ENCODE data around the gene MYZAP.

Gene MYZAP

GRCh38 chr15:57591822-57592367 is at the start of gene MYZAP:
Gene MYZAP (plus strand): TSS chr15:57591904. CDS start chr15:57592035, 131 bp downstream.
- no peak for DNase-seq

- no peak for DNase-seq
Measured at GRCh38 chr15:57542505-57542817, 49.2 kb upstream of the MYZAP start.

- no peak for DNase-seq
Measured at GRCh38 chr15:57544848-57545480, 46.7 kb upstream of the MYZAP start.

GRCh38 chr15:57545995-57546394 is 45.7 kb upstream of the MYZAP start:
- no peak for DNase-seq

- no peak for DNase-seq
Measured at GRCh38 chr15:57547243-57547755, 44.4 kb upstream of the MYZAP start.

GRCh38 chr15:57548351-57548750 is 43.4 kb upstream of the MYZAP start:
- DNase-seq: no peak

GRCh38 chr15:57548835-57549234 is 42.9 kb upstream of the MYZAP start:
- no peak for DNase-seq

GRCh38 chr15:57549935-57550334 is 41.8 kb upstream of the MYZAP start:
- DNase-seq: no peak

GRCh38 chr15:57550640-57551039 is 41.1 kb upstream of the MYZAP start:
- no peak for DNase-seq

GRCh38 chr15:57551715-57552677 is 39.7 kb upstream of the MYZAP start:
- no peak for DNase-seq

GRCh38 chr15:57552678-57553334 is 38.9 kb upstream of the MYZAP start:
- DNase-seq: no peak

- no peak for DNase-seq
Measured at GRCh38 chr15:57553526-57553925, 38.2 kb upstream of the MYZAP start.

GRCh38 chr15:57554063-57554811 is 37.5 kb upstream of the MYZAP start:
- DNase-seq: no peak

- DNase-seq: no peak
Measured at GRCh38 chr15:57554812-57555179, 36.9 kb upstream of the MYZAP start.

- no peak for DNase-seq
Measured at GRCh38 chr15:57555270-57555669, 36.4 kb upstream of the MYZAP start.

- no peak for DNase-seq
Measured at GRCh38 chr15:57556040-57556439, 35.7 kb upstream of the MYZAP start.

GRCh38 chr15:57557267-57557666 is 34.4 kb upstream of the MYZAP start:
- DNase-seq: no peak

- no peak for DNase-seq
Measured at GRCh38 chr15:57557810-57558209, 33.9 kb upstream of the MYZAP start.

- no peak for DNase-seq
Measured at GRCh38 chr15:57559875-57560274, 31.8 kb upstream of the MYZAP start.

- DNase-seq: no peak
Measured at GRCh38 chr15:57561041-57561711, 30.5 kb upstream of the MYZAP start.

- DNase-seq: no peak
Measured at GRCh38 chr15:57562196-57562769, 29.4 kb upstream of the MYZAP start.

GRCh38 chr15:57563416-57563815 is 28.3 kb upstream of the MYZAP start:
- DNase-seq: no peak
